ELF-1 (cell line): ENCODE data around the gene CSF1.
"Not testable (repeated sequence)": the region's sequence is repeated elsewhere in the genome, so short reads cannot be mapped to it uniquely, and the experiment has no call there.

ENCODE experiments used
- DNase-seq: peaks from one replicate; pipeline ENCODE4 v3.0.0-alpha.2; 2016; ENCODE audit warnings: low read depth, low spot score

CSF1 gene

DNA sequence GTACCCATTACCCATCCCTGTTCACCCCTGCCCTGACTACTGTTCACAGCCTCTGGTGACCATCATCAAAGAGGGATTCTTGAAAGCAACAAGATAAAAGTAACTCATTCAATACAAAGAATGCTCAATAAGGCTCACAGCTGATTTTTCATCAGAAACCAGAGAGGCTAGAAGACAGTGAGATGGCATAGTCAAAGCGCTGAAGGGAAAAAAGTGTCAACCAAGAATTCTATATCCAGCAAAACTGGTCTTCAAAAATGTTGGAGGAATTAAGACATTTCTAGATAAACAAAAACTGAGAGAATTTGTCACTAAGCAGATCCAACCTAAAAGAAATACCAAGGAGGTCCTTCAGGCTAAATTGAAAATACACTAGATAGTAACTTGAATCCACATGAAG is 27.1 kb downstream of the CSF1 start:
- DNase-seq: no peak

DNA sequence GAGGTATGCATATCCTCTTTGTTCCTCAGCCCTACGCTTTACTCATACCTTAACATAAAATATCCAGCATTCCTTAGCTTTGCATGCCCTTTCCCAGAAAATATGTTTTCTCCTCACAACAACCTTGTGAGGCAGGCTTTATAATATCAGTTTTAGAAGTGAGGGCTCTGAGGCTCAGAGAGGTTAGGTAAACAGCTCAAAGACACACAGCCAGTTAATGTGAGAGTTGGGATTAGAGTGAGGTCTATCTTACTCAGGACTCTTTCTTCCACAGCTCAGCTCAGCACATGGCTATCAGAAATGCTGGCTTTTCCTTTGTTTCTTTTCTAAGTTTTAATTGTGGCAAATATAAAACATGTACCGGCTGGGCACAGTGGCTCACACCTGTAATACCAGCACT is 27.9 kb downstream of the CSF1 start:
- no peak for DNase-seq

- DNase-seq: no peak
Observed at GRCh38 chr1:109942434-109942833, 31.8 kb downstream of the CSF1 start.

GRCh38 chr1:109944541-109944940 is 33.9 kb downstream of the CSF1 start:
- DNase-seq: no peak

- no peak for DNase-seq
Observed at GRCh38 chr1:109946511-109946910, 35.9 kb downstream of the CSF1 start.

- peak; percentile 35 for DNase-seq
Observed at GRCh38 chr1:109947582-109948284, 37.1 kb downstream of the CSF1 start.

DNA sequence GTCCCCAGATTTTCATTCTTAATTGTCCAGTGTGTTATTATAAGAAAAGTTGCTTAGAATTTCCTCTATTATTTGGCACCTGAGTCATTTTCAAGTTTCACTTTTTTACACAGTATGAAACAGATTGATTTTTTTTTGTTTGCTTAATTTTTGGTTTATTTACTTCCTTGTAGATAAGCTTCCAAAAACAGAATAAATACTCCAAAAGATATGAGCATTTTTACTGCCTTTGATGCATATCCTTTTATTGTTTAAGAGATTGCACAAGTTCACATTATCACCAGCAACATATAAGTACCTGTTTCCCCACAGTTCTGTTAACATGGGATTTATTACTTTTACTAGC is 37.6 kb downstream of the CSF1 start:
- DNase-seq: no peak

DNA sequence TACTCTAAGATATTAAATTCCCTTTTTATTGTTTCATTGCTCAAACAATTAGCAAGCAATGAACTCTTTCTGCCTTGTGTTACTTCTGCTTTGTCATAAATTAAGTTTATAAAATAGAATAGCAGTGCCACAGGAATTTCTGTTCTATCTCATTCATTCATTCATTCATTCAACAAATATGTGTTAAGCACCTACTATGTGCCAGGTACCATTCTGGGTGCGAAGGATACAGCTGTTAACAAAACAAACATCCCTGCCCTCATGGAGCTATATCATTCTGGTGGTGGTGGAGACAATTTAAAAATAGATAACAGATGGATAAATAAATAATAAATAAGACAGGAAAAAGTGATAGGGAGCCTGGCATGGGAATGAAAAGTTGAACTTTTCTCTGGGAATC is 39.4 kb downstream of the CSF1 start:
- DNase-seq: no peak

GRCh38 chr1:109950509-109950908 is 39.9 kb downstream of the CSF1 start:
- DNase-seq: no peak

DNA sequence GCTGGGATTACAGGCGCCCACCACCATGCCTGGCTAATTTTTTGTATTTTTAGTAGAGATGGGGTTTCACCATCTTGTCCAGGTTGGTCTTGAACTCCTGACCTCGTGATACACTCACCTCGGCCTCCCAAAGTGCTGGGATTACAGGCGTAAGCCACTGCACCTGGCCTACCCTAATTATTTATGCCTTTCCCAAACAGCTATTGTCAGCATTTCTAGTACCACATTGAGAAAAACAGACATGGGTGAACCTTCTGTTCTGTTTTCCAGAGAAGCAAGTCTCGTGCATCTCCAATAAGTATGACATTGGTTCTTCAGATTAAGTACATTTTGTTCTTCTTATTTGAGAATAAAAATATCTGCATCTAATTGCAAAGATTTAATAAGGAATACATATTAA is 40.9 kb downstream of the CSF1 start:
- not testable (repeated sequence) for DNase-seq

GRCh38 chr1:109954041-109954512 is 43.4 kb downstream of the CSF1 start:
- DNase-seq: peak; percentile 65

DNA sequence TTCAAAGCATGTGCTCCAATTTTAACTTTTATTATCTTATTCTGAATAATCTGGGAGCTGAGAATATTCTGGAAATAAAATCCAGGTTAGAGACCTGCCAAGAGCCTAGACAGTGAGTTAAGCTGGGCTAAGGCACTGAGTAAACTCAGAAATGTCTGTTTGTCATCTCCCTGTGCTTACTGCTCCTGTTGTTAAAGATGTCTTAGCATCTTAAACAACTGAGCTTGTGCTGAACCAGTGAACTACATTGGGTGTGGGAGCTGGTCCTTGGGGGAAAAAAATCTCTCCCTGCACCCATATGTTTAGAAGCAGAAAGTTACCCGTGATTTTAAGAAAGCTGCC is 49.0 kb downstream of the CSF1 start:
- no peak for DNase-seq

GRCh38 chr1:109959974-109960744 is 49.5 kb downstream of the CSF1 start:
- DNase-seq: peak; percentile 87

- DNase-seq: no peak
Observed at GRCh38 chr1:109960745-109961094, 50.1 kb downstream of the CSF1 start.

DNA sequence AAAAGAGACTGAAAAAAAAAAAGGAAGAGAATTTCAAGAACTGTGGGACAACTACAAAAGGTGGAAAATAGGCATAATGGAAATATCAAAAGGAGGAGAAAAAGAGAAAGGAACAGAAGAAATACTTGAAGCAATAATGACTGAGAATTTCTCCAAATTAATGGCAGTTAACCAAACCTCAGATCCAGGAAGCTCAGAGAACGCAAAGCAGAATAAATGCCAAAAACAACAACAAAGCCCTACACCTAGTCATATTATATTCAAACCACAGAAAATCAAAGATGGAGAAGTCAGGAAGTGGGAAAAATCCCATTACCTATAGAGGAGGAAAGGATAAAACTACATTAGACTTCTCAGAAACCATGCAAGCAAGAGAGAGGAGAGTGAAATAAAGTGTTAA is 53.2 kb downstream of the CSF1 start:
- DNase-seq: no peak

DNA sequence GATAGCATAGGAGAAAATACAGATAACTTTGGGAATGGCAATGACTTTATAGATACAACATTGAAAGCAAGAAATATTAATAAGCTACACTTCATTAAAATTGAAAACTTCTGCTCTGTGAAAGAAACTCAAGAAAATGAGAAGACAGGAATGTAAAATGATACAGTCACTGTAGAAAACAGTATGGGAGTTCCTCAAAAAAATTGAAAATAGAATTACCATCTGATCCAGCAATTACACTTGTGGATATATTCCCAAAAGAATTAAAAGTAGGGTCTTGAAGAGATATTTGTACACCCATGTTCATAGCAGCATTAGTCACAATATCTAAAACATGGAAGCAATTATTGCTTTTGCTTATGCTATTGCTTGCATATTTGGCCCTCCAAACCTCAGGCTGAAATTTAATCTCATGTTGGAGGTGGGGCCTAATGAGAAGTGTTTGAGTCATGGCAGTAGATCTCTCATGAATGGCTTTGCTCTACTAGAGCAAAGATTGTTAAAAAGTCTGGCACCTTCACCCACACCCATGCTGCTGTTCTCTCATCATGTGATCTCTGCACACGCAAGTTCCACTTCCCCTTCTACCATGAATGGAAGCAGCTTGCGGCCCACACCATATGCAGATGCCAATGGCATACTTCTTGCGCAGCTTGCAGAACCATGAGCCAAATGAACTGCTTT is 58.6 kb downstream of the CSF1 start:
- no peak for DNase-seq

- no peak for DNase-seq
Observed at GRCh38 chr1:109969907-109970306, 59.3 kb downstream of the CSF1 start.

GRCh38 chr1:109971559-109971958 is 60.9 kb downstream of the CSF1 start:
- DNase-seq: no peak

GRCh38 chr1:109974191-109974590 is 63.5 kb downstream of the CSF1 start:
- DNase-seq: no peak

- no peak for DNase-seq
Observed at GRCh38 chr1:109975718-109976117, 65.1 kb downstream of the CSF1 start.

DNA sequence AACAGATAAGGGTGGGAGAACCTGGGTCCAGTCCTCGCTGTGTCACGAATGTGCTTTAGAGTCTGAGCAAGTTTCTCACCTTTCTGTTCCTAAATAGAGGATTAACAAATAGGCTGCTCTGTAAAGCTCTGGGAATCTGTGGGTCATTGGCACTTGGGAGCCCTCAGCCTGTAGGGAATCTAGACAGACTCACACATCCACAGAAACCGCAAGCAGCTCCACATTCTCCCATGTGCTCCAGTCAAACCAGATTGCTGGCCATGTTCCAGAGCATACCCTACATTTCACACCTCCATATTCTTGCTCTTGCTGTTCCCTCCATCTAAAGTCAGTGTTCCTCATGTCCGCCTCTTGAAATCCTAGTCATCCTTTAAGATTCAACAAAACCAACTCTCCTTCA is 66.1 kb downstream of the CSF1 start:
- DNase-seq: no peak

DNA sequence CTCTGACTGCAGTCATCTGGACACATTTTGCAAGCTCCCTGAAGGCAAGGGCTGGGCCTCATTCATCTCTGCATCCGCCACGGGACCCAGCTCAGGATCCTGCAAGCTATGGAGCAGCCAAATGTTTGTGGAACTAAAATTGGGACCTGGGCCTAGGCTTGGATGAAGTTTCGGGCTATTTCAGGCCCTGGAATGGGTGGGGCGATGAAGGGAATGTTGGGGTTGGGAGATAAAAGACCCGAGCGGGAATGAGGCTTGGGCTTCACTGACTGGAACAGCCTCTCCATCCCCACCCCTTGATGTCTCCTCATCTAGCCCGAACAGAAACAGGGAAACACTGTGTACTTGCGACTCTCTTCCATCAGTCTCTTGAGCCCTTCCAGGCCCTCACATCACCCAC is 66.6 kb downstream of the CSF1 start:
- DNase-seq: no peak
